Measurements from ENCODE around the gene ZBTB18.

- TF ChIP-seq CTCF (conservative IDR thresholded peaks at IDR 0.05; ENCODE audit: low read length) (no peak), EZH2phosphoT487 (IDR thresholded peaks at IDR 0.05; ENCODE audit: borderline replicate concordance, low read depth, low read length) (no peak)
Observed at GRCh38 chr1:244087611-244088010, 36.5 kb downstream of the ZBTB18 start.
